T47D (cell line): Measurements from ENCODE around the gene CCDC188.

Source experiments
- DNase-seq, 2 experiments: peaks; one replicate each; pipeline versions ENCODE4 v3.0.0 to v3.0.0-alpha.2; 2011 to 2012; ENCODE audit warnings: low read depth in 1 of 2, low spot score in 1 of 2
- JUND ChIP-seq: IDR thresholded peaks from 2 replicates; pipeline ENCODE4 v1.6.1; 2012; ENCODE audit warnings: low read depth
- in situ Hi-C: cut with HindIII; loops from 2 replicates; pipeline ENCODE4 v1.10.0; 2016; ENCODE audit warnings: low sequenced_read_pairs, low pct_unique_long_range_greater_than_20kb

CCDC188 gene

DNA sequence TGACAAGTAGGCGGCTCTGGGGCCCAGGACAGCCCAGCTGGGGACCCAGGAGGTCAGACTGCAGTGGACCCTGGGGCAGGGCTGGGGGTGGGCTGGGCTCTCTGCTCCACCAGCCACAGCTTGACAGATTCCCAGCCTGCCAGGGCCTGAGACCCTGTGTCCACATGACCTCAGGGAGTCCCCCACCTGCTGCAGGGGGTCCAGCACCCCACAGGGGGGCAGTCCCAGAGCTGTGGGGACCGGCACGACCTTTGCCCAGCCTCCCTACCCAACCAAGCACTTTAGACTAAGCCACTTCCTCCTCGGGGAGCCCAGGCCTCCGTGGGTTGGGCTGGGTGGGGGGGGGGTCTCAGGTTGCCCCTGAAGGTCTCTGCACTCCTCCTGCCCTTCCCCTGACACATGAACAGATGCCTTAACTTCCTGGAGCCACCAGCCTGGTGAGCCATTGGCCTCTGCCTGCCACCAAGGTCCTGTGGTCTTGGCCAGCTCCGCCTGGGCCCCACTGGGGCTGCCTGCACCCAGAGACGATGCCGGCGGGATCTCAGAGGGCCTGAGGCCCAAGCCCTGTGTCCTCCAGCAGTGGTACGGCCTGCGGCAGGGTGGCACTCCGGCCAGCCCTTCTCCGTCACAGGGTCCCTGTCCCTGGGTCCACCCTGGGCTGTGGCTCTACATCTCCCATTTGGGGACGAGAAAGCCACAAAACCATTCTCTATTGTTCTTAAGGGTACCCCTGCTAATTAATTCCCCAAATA is 3.4 kb downstream of the CCDC188 start:
- no peak for TF ChIP-seq JUND
- DNase-seq, result no peak
- in situ Hi-C loops, result no loop called here

- no peak for DNase-seq
- in situ Hi-C loops, result no loop called here
- no peak for TF ChIP-seq JUND
Observed at GRCh38 chr22:20146777-20147176, 4.1 kb downstream of the CCDC188 start.

DNA sequence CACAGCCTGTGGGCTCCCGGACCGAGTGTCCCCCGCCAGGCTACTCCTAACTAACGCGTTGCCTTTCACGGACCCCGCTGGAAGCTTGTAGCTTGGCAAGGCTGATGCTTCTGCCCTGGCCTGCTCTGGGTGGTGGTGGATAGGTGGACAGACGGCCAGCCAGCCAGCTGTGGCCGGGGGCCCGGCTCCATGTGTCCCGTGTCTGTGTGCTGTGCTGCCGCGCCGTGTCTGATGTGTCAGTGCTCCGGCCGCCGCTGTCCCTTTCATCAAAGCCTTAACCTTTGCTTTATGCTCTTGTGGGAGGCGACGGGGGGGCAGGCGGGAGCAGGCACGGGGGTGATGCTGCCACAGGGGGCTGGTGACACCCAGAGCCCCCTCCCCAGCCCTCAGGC is 5.0 kb downstream of the CCDC188 start:
- DNase-seq, result no peak
- TF ChIP-seq JUND, result no peak
- in situ Hi-C loops, result no loop called here

DNA sequence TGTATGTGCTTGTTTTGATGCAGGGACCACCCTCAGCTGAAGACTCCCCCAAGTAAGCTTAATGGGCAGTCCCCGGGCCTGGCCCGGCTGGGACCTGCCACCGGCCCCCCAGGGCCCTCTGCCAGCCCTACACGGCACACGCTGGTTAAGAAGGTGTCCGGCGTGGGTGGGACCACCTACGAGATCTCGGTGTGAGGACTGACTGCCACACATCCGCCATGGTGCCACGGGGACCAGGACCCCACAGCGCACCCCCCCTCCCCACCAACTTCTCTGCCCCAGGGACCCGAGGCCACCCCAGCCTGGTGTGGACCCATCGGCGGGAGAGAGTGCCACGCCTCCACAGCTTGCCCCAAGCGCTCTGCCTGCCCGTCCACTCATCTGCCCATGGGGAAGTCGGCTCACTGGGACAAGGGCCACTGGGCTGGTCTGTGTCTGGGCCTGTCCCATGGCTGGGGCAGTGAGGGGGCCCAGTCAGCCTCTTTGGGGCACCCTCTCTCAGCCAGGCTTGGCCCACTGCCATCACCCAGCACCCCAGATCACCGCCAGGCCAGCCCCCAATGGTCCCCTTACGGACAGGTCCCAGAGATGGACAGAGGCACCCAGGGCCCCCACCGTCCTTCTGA is 5.5 kb downstream of the CCDC188 start:
- in situ Hi-C loops, result no loop called here
- no peak for DNase-seq

DNA sequence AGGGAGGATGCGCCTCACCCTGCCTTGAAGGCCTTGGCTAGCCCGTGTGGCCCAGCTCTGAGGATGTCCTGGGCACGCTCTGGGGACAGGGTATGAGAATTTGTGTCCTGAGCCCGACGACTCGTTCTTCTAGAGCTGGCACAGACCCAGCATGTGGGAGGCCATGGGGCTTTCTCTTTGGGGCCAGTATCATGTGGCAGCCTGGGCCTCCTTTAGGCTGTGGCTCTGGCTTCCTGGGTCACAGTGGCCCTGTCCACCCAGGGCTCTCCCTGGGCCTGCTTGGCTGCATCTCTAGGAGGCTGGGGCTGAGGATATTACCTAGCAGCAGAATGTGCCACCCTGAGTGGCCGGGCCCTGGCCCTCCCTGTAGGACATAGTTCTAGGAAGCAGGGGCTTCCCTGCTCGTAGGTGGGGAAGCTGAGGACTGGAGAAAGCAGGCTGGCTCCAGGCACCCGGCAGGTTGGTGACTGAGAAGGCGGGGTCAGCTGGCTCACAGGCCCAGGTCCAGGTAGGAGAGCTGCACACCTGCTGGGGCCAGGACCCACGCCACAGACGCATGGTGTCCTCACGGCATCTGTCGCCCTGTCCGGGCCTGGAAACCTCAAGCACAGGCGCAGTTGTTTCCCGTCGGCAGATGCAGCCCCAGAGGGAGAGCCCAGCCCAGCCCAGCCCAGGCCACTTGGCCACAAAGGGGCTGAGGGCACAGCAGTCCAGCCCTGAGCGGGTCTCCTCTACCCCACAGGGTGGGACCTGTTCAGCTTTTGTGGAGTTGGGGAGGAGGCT is 6.8 kb downstream of the CCDC188 start:
- TF ChIP-seq JUND, result no peak
- DNase-seq, result no peak
- in situ Hi-C loops, result no loop called here

More for the DNA sequence above, 5.5 kb downstream of the CCDC188 start:
- TF ChIP-seq JUND, result no peak

DNA sequence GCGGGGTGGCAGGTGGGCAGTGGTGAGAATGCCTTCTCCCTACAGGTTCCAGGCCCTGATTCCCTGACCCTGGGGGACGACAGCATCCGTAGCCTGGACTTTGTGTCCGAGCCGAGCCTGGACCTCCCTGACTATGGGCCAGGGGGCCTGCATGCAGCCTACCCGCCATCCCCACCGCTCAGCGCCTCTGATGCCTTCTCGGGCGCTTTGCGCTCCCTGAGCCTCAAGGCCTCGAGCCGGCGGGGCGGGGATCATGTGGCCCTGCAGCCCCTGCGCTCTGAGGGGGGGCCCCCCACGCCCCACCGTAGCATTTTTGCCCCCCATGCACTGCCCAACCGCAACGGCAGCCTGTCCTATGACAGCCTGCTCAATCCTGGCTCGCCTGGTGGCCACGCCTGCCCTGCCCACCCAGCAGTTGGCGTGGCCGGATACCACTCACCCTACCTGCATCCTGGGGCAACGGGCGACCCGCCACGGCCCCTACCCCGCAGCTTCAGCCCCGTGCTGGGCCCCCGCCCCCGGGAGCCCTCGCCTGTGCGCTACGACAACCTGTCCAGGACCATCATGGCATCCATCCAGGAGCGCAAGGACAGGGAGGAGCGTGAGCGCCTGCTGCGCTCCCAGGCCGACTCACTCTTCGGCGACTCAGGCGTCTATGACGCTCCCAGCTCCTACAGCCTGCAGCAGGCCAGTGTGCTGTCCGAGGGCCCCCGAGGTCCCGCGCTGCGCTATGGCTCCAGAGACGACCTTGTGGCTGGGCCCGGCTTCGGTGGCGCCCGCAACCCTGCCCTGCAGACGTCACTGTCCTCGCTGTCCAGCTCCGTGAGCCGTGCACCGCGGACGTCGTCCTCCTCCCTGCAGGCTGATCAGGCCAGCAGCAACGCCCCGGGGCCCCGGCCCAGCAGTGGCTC is 7.9 kb downstream of the CCDC188 start:
- in situ Hi-C loops, result no loop called here
- no peak for TF ChIP-seq JUND
- DNase-seq, result no peak

DNA sequence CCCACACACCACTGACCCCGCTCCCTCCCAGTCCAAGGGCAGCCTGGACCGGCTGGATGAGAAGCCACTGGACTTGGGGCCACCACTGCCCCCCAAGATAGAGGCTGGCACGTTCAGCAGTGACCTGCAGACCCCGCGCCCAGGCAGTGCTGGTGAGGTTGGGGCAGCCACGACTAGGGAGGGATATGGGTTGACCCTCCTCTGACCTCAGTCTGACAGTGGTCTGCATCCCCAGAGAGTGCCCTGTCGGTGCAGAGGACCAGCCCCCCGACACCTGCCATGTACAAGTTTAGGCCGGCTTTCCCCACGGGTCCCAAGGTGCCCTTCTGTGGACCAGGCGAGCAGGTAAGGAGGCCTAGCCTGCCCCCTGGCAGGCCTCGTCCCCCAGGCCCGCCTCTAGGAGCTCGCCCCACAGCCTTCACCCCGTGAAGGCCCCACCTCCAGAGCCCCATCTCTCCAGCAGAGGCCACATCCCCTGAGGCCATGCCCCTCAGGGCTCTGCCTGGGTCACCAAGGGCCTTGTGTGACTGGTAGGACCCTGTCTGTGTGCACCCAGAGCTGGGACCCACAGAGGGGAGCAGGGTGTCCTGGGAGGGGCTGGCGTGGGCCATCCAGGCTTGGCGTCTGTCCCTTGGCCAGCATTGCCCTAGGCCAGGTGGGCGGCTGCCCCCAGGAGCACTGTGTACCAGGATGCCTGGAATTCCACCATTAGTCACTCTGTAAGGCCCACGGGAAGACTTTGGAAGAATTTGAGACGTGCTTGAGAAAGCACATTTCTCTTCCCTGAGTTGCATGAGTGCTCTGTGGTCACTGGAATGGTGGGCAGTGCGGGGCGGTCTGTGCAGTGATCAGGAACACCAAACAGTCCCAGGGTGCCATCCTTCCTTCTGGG is 9.4 kb downstream of the CCDC188 start:
- no peak for DNase-seq
- no peak for TF ChIP-seq JUND
- in situ Hi-C loops, result no loop called here

DNA sequence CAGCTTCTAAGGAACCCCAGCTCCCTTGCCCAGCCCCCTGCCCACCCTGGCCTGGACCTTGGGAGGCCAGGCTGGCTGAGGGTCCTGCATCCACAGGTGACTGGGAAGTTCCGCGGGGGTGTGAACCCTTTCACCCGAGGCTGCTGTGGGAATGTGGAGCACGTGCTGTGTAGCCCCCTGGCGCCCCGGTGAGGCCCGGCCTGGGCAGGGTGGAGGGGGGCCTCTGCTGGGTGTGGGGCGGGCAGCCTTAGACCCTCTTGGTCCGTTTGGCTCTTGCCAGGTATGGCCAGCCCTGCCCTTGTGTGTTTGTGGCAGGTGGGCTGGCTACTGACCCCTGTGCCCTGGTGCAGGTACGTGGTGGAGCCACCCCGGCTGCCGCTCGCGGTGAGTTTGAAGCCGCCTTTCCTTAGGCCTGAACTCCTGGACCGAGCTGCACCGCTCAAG is 10.3 kb downstream of the CCDC188 start:
- TF ChIP-seq JUND, result no peak
- in situ Hi-C loops, result no loop called here
- DNase-seq, result no peak

DNA sequence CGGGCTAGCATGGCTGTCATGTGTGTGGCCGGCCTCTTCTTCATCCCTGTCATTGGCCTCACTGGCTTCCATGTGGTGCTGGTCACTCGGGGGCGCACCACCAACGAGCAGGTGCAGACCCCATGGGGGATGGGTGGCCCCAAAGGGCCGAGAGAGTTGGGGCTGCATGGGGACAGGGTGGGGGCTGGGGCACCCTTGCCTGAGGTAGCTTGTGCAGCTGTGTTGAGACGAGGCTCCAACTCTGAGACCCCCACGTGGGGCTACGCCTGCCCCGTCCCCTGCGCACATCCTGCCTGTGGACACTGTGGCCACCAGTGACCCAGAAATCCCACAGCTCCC is 10.8 kb downstream of the CCDC188 start:
- no peak for DNase-seq
- no peak for TF ChIP-seq JUND
- in situ Hi-C loops, result no loop called here

GRCh38 chr22:20139391-20140106 is 11.3 kb downstream of the CCDC188 start:
- TF ChIP-seq JUND, result no peak
- in situ Hi-C loops, result no loop called here
- no peak for DNase-seq

GRCh38 chr22:20138868-20139267 is 12.0 kb downstream of the CCDC188 start:
- in situ Hi-C loops, result no loop called here
- TF ChIP-seq JUND, result no peak
- DNase-seq, result no peak
